ENCODE data around the gene CLSTN1.

DNA sequence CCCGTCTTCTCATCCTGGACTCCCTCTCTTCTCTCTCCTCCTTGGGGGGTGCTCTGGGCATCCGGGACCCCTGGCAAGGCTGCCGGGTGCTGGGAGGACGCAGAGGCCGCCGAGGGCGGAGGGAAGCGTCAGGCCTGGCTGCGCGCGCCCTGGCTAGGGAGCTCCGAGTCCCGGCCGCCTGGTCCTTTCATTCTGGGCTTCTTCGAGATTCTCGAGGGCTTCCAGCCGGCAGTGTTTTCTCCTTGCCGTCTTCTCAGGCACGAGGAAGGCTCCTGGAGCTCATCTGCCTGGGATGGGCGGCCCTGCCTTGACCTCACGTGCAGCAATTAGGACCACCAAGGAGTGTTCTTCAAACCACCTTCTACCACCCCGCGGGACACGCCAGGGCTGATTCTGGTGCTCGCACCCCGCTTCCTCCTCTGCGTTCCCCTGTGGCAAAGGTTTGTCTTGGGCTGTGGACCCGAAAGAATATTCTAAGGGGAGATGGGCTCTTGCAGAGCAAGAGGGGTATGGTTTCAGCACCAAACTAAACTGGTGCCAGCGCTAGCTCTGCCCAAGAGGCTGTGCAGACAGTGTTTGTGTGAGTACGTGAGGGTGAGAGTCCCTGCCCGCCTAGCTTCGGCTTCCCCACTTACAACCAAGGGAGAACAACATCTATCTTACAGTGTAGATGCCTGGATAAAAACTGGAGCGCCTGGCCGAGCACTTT lies 135.7 kb downstream of the CLSTN1 start:
- no peak for TF ChIP-seq ZNF274 (IDR thresholded peaks at IDR 0.05; ENCODE audit: low read depth, low read length)
- TF ChIP-seq SUZ12 (IDR thresholded peaks at IDR 0.05; ENCODE audit: extremely low read depth, insufficient read depth, insufficient read length): no peak
- TF ChIP-seq YY1 (IDR thresholded peaks at IDR 0.05; ENCODE audit: insufficient read depth, insufficient read length): no peak
